Liver (tissue), 3 donors: ENCODE data around the gene MKS1.

Experiments used
- HNF4G ChIP-seq: IDR thresholded peaks from 2 replicates; pipeline ENCODE4 v1.6.1; 2016; ENCODE audit warnings: antibody characterized with exemption
- RAD21 ChIP-seq, 2 donors: IDR thresholded peaks; 2 replicates each; pipeline ENCODE4 v1.6.1; 2016; ENCODE audit warnings: antibody characterized with exemption in 2 of 2, mild to moderate bottlenecking in 2 of 2
- REST ChIP-seq: IDR thresholded peaks from 2 replicates; pipeline ENCODE4 v1.6.1; 2016; ENCODE audit warnings: antibody characterized with exemption, mild to moderate bottlenecking
- SP1 ChIP-seq: IDR thresholded peaks from 2 replicates; pipeline ENCODE4 v1.6.1; 2018; ENCODE audit warnings: antibody characterized with exemption, mild to moderate bottlenecking
- TAF1 ChIP-seq: conservative IDR thresholded peaks from 2 replicates; pipeline ENCODE4 v1.6.1; 2016; ENCODE audit warnings: antibody characterized with exemption, mild to moderate bottlenecking
- YY1 ChIP-seq: IDR thresholded peaks from 2 replicates; pipeline ENCODE4 v1.6.1; 2016; ENCODE audit warnings: antibody characterized with exemption, mild to moderate bottlenecking
- ZBTB33 ChIP-seq: IDR thresholded peaks from 2 replicates; pipeline ENCODE4 v1.6.1; 2016; ENCODE audit warnings: antibody characterized with exemption
- TF ChIP-seq, protein P1 (sequence below): fragments of 150-350 bp; IDR thresholded peaks from 2 replicates; pipeline ENCODE4 v1.5.1; 2017; ENCODE audit warnings: improper control_type of control experiment, low read depth, low read length; ENCODE audit not compliant: missing input control
- TF ChIP-seq, protein P2 (sequence below): IDR thresholded peaks from 2 replicates; pipeline ENCODE4 v1.6.1; 2016; ENCODE audit warnings: antibody characterized with exemption
- TF ChIP-seq, protein P3 (sequence below): IDR thresholded peaks from 2 replicates; pipeline ENCODE4 v1.6.1; 2016; ENCODE audit warnings: antibody characterized with exemption
- donor health status: healthy.
- donor health status: healthy.

DNA sequence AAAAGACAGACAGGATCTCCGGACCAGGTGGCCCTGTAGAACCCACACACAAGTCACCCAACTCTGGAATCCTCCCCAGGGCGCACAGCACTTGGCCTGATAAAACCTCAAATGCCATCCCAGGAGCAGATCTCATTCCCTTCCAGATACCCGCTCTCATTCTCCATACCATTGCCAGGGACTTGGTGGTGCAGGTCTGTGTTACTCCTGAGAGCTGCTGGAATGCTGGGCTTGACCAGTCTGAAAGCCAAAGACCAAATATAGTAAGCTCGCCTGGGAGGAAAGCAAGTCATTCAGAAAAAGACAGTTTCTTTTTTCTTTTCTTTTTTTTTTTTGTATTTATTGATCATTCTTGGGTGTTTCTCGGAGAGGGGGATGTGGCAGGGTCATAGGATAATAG, 10.7 kb downstream of the MKS1 start:
- TF ChIP-seq, protein P1, sequence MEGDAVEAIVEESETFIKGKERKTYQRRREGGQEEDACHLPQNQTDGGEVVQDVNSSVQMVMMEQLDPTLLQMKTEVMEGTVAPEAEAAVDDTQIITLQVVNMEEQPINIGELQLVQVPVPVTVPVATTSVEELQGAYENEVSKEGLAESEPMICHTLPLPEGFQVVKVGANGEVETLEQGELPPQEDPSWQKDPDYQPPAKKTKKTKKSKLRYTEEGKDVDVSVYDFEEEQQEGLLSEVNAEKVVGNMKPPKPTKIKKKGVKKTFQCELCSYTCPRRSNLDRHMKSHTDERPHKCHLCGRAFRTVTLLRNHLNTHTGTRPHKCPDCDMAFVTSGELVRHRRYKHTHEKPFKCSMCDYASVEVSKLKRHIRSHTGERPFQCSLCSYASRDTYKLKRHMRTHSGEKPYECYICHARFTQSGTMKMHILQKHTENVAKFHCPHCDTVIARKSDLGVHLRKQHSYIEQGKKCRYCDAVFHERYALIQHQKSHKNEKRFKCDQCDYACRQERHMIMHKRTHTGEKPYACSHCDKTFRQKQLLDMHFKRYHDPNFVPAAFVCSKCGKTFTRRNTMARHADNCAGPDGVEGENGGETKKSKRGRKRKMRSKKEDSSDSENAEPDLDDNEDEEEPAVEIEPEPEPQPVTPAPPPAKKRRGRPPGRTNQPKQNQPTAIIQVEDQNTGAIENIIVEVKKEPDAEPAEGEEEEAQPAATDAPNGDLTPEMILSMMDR = no peak
- TF ChIP-seq, protein P2, sequence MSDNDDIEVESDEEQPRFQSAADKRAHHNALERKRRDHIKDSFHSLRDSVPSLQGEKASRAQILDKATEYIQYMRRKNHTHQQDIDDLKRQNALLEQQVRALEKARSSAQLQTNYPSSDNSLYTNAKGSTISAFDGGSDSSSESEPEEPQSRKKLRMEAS = no peak
- no peak for TF ChIP-seq HNF4G
- TF ChIP-seq REST = no peak
- TF ChIP-seq ZBTB33 = no peak
- TF ChIP-seq, protein P3, sequence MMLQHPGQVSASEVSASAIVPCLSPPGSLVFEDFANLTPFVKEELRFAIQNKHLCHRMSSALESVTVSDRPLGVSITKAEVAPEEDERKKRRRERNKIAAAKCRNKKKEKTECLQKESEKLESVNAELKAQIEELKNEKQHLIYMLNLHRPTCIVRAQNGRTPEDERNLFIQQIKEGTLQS = no peak
- TF ChIP-seq TAF1 = no peak
- TF ChIP-seq SP1 = no peak
- TF ChIP-seq YY1 = no peak
- no peak for TF ChIP-seq RAD21 (IDR thresholded peaks at IDR 0.05)
